Mesendoderm (in vitro differentiated cells): ENCODE measurements around the gene MORN1.
A peak's percentile ranks its signal among the peaks of the same experiment; 100 is the strongest.

Experiments
- DNase-seq: peaks from one replicate; pipeline ENCODE4 v3.0.0; 2013
- H2AK5ac ChIP-seq: 2 replicates; pipeline ENCODE4 v1.6.1; 2013; ENCODE audit warnings: low read length, inconsistent platforms
- H2BK120ac ChIP-seq: 2 replicates; pipeline ENCODE4 v1.6.1; 2013; ENCODE audit warnings: low read depth, mild to moderate bottlenecking, low read length, moderate library complexity, mixed read lengths
- H2BK15ac ChIP-seq: replicated peaks from 2 replicates; pipeline ENCODE4 v1.6.1; 2013; ENCODE audit warnings: low read depth, mild to moderate bottlenecking, moderate library complexity
- H2BK5ac ChIP-seq: 2 replicates; pipeline ENCODE4 v1.6.1; 2013; ENCODE audit warnings: low read length, inconsistent platforms
- H3K18ac ChIP-seq: 2 replicates; pipeline ENCODE4 v1.6.1; 2013; ENCODE audit warnings: mild to moderate bottlenecking, low read length, mixed read lengths
- H3K23ac ChIP-seq: one replicate; pipeline ENCODE4 v1.6.1; 2013; ENCODE audit warnings: low read length
- H3K27ac ChIP-seq: 2 replicates; pipeline ENCODE4 v1.5.1; 2013; ENCODE audit warnings: low read depth, mild to moderate bottlenecking, inconsistent platforms, low read length, moderate library complexity
- H3K27me3 ChIP-seq: 2 replicates; pipeline ENCODE4 v1.6.1; 2013; ENCODE audit warnings: low read length, control low read depth, mild to moderate bottlenecking, inconsistent platforms; ENCODE audit not compliant: insufficient read depth, poor library complexity
- H3K36me3 ChIP-seq: 2 replicates; pipeline ENCODE4 v1.6.1; 2013; ENCODE audit warnings: low read length, inconsistent platforms; ENCODE audit not compliant: control insufficient read depth, insufficient read depth
- H3K4ac ChIP-seq: one replicate; pipeline ENCODE4 v1.6.1; 2013; ENCODE audit warnings: low read depth, mild to moderate bottlenecking, low read length, moderate library complexity
- H3K4me1 ChIP-seq: 2 replicates; pipeline ENCODE4 v1.6.1; 2013; ENCODE audit warnings: low read depth, low read length, inconsistent platforms; ENCODE audit not compliant: control insufficient read depth
- H3K4me2 ChIP-seq: 2 replicates; pipeline ENCODE4 v1.6.1; 2013; ENCODE audit warnings: low read length
- H3K4me3 ChIP-seq: 2 replicates; pipeline ENCODE4 v1.5.1; 2013; ENCODE audit warnings: mild to moderate bottlenecking, low read length
- H3K56ac ChIP-seq: one replicate; pipeline ENCODE4 v1.6.1; 2013; ENCODE audit warnings: low read length
- H3K79me1 ChIP-seq: 2 replicates; pipeline ENCODE4 v1.6.1; 2013; ENCODE audit warnings: low read length, inconsistent platforms
- H3K79me2 ChIP-seq: 2 replicates; pipeline ENCODE4 v1.6.1; 2013; ENCODE audit warnings: mild to moderate bottlenecking, low read length; ENCODE audit not compliant: control insufficient read depth, insufficient read depth
- H3K9ac ChIP-seq: 2 replicates; pipeline ENCODE4 v1.6.1; 2013; ENCODE audit warnings: low read length, inconsistent platforms
- H4K5ac ChIP-seq: one replicate; pipeline ENCODE4 v1.6.1; 2013; ENCODE audit warnings: low read length
- H4K8ac ChIP-seq: one replicate; pipeline ENCODE4 v1.6.1; 2013; ENCODE audit warnings: low read depth, mild to moderate bottlenecking, control low read depth, low read length, moderate library complexity
- WGBS: extraction: QIAGEN DNeasy Blood & Tissue Kit; methylation state at CpG from one replicate; pipeline ENCODE4 v1.1.7; 2013; ENCODE audit warnings: low lambda C conversion rate, missing lambda C conversion rate; ENCODE audit not compliant: insufficient coverage; ENCODE audit errors: extremely low coverage; 5-methylcytosine and 5-hydroxymethylcytosine counted together

The MORN1 gene

DNA sequence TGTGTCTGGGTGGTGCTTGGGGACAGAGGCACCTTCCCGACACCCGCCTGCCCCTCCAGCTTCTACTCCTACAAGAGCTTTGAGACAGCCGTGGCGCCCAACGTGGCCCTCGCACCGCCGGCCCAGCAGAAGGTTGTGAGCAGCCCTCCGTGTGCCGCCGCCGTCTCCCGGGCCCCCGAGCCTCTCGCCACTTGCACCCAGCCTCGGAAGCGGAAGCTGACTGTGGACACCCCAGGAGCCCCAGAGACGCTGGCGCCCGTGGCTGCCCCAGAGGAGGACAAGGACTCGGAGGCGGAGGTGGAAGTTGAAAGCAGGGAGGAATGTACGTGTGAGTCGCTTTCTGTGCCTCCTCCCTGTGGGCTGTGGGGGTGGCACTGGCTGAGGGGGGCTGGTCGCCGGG, 87.6 kb downstream of the MORN1 start:
- no CpG with 5 or more reads among the region's 26 CpGs for WGBS
- H2AK5ac ChIP-seq, result no peak overlapping the region

DNA sequence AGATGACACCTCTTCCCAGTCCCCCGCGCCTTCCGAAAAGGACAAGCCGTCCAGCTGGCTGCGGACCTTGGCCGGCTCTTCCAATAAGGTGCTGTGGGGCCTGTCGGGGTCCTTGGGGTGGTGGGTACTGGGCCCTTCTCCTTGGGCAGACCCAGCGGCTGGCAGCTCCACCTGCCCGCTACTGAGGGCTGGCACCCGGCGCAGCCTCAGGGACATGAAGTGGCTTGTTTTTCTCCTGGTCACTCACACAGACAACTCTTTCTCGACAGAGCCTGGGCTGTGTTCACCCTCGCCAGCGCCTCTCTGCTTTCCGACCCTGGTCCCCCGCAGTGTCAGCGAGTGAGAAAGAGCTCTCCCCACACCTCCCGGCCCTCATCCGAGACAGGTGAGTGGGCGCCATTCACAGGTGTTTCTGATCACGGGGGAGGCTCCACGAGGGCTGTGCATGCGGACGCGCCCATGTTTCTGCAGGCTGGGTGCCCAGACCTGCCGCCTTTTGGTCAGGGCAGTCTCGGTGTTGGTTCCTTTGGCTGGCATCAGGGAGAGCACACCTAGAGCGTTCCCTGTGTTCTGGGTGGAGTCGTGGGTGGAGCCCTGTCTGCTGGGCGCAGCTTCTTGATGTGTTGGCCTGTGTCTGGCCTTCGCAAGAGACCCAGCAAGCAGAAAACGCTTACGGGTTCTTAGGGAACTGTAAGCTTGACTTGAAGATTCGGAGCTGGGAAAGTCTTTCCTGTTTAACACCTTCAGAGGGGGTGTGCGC, 88.2 kb downstream of the MORN1 start:
- no peak overlapping the region for H3K4me2 ChIP-seq
- H2BK5ac ChIP-seq, result no peak overlapping the region
- no peak overlapping the region for H2BK120ac ChIP-seq
- no CpG with 5 or more reads among the region's 35 CpGs for WGBS
- H3K27ac ChIP-seq, result no peak overlapping the region
- H2BK15ac ChIP-seq, result no peak overlapping the region
- H4K5ac ChIP-seq, result no peak overlapping the region
- H2AK5ac ChIP-seq, result no peak overlapping the region
- peaks cover 7% of the 10 kb centered on the region for H3K4me1 ChIP-seq
- H3K56ac ChIP-seq, result no peak overlapping the region
- H3K23ac ChIP-seq, result no peak overlapping the region
- no peak for DNase-seq
- H3K79me1 ChIP-seq, result peaks cover 20% of the 10 kb centered on the region
- peaks cover 44% of the 10 kb centered on the region for H3K79me2 ChIP-seq
- no peak overlapping the region for H3K4ac ChIP-seq
- no peak overlapping the region for H3K9ac ChIP-seq
- H3K36me3 ChIP-seq, result peaks cover 11% of the 10 kb centered on the region
- H3K18ac ChIP-seq, result no peak overlapping the region
- no peak overlapping the region for H3K4me3 ChIP-seq
- H3K27me3 ChIP-seq, result no peaks in the 10 kb centered on the region
- no peak overlapping the region for H4K8ac ChIP-seq

More for the DNA sequence above, 87.6 kb downstream of the MORN1 start:
- Histone ChIP-seq H2BK15ac (no peak overlapping the region), H2BK5ac (no peak overlapping the region), H3K79me1 (peaks cover 18% of the 10 kb centered on the region), H3K4ac (no peak overlapping the region), H3K36me3 (peaks cover 11% of the 10 kb centered on the region), H4K8ac (no peak overlapping the region), H3K18ac (no peak overlapping the region), H3K9ac (no peak overlapping the region), H3K4me1 (peaks cover 7% of the 10 kb centered on the region), H3K4me3 (no peak overlapping the region), H3K56ac (no peak overlapping the region), H3K27ac (no peak overlapping the region), H4K5ac (no peak overlapping the region), H3K4me2 (no peak overlapping the region), H3K23ac (no peak overlapping the region), H2BK120ac (no peak overlapping the region), H3K79me2 (peaks cover 38% of the 10 kb centered on the region), H3K27me3 (no peaks in the 10 kb centered on the region)
- no peak for DNase-seq

DNA sequence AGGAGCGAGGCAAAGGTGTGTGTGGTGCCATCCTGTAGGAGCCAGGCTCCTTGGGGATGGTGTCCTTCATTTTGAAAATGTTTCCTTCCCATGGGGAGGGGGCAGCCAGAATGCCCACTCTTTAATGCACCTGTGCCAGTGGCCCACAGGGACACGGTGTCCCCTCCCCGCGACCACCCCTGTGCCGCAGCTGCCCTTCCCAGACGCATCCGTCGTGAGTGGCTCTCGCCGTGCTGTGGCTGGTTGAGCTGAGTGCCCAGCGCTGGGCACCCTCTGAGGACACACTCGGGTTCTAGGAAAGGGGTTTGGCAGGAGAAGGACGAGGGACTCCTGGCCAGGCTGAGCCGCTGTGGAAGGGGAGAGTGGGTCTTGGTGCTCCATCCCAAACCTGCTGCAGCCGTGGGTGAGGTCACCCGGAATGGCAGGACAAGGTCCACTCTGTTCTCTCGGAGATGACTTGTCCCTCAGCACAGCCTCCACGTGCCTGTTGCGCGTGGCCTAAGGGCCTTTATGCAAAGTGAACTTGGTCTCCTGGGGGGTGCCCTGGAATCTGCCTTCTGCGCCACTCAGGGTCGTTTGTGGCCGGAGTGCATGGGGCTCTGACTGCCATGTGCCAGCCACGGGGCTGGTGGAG, 88.9 kb downstream of the MORN1 start:
- H2BK15ac ChIP-seq, result no peak overlapping the region
- H2BK120ac ChIP-seq, result no peak overlapping the region
- H3K4me1 ChIP-seq, result peaks cover 7% of the 10 kb centered on the region
- no peak overlapping the region for H4K8ac ChIP-seq
- no peak overlapping the region for H3K56ac ChIP-seq
- no peaks in the 10 kb centered on the region for H3K27me3 ChIP-seq
- no peak overlapping the region for H4K5ac ChIP-seq
- no peak overlapping the region for H3K9ac ChIP-seq
- H3K18ac ChIP-seq, result no peak overlapping the region
- no peak overlapping the region for H3K23ac ChIP-seq
- WGBS, result no CpG with 5 or more reads among the region's 24 CpGs
- H2BK5ac ChIP-seq, result no peak overlapping the region
- no peak overlapping the region for H3K27ac ChIP-seq
- peaks cover 7% of the 10 kb centered on the region for H3K36me3 ChIP-seq
- no peak overlapping the region for H2AK5ac ChIP-seq
- no peak overlapping the region for H3K4ac ChIP-seq
- H3K4me2 ChIP-seq, result no peak overlapping the region
- peaks cover 52% of the 10 kb centered on the region for H3K79me2 ChIP-seq
- DNase-seq, result no peak
- H3K79me1 ChIP-seq, result peaks cover 24% of the 10 kb centered on the region
- H3K4me3 ChIP-seq, result no peak overlapping the region

DNA sequence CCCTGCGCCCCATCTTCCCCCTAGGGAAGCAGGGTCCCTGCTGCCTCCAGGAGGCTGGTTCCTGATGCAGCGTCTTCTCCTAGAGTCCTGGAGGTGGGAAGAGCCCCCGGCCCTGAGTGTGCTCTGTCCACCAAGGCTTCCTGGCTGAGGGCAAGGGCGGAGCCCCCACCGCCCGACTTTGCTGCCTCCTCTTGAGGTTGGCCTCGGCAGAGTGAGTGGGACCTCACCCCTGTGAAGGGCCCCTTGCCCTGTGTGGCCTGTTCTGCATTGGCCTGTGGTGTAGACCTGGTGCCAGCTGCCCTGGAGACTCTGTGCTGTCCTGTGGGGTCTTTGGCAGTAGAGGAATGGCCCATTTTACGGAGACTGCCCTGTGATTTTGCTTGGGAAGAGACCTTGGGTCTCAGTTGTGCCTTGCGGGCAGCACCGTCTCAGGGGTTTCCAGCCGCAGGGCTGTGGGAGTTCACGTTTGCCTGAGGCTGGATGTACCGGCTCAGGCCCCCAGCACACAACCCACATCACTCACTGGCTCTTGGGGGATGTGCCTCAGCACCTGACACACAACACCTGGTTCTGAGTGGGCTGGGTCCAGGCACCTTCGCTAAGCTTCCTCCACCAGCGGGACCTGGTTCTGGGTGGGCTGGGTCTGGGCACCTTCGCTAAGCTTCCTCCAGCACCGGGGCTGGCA, 89.6 kb downstream of the MORN1 start:
- Histone ChIP-seq H3K4me3 (no peak overlapping the region), H3K79me2 (peaks cover 58% of the 10 kb centered on the region), H3K56ac (no peak overlapping the region), H4K5ac (no peak overlapping the region), H3K9ac (no peak overlapping the region), H3K18ac (no peak overlapping the region), H2AK5ac (no peak overlapping the region), H3K79me1 (peaks cover 29% of the 10 kb centered on the region), H2BK5ac (no peak overlapping the region), H4K8ac (no peak overlapping the region), H3K4me1 (peaks cover 7% of the 10 kb centered on the region), H2BK120ac (no peak overlapping the region), H3K4ac (no peak overlapping the region), H3K4me2 (no peak overlapping the region), H3K36me3 (peaks cover 4% of the 10 kb centered on the region), H2BK15ac (no peak overlapping the region), H3K27me3 (no peaks in the 10 kb centered on the region), H3K23ac (no peak overlapping the region), H3K27ac (no peak overlapping the region)
- DNase-seq, result no peak
- no CpG with 5 or more reads among the region's 17 CpGs for WGBS

DNA sequence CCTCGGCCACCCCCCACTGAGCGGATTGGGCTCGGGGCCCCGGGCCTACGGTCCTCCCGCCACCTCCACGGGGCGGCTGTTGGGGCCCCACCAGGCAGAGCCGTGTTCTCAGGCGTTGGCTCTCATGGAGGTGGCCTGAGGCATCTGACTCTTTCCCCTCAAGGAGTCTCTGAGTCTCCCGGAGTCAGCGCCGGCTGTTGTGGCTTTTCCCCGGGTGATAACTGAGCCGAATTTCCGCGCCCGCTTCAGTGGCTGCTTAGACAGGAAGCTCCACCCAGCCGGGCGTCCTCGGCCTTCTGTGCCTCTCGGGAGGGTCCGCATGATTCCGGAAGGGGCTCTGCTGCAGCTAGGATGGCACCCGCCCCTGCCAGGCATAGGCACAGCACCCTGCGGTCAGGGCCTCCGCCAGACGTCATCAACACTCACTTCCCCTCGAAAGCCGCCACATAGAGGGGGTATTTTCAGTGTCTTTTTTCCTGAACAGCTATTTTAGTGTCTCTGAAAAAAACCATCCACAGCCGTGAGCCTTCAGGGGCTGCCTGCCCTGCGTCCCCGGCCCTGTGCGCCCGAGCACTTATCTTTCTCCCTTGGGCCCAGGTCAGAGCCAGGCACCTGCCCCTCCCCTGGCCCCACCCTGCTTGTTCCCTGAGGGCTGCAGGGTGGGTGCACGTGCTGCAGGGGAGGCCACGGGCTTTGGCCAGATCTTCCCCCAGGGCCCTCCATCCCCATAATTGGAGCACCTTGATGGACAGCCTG, 90.3 kb downstream of the MORN1 start:
- Histone ChIP-seq H3K4ac (no peak overlapping the region), H3K79me2 (peaks cover 66% of the 10 kb centered on the region), H3K23ac (no peak overlapping the region), H2BK15ac (no peak overlapping the region), H3K4me3 (no peak overlapping the region), H3K9ac (no peak overlapping the region), H3K4me1 (peaks cover 7% of the 10 kb centered on the region), H3K56ac (peak overlapping the region; percentile 34), H3K18ac (no peak overlapping the region), H2AK5ac (no peak overlapping the region), H3K79me1 (peaks cover 34% of the 10 kb centered on the region), H3K27ac (no peak overlapping the region), H2BK120ac (no peak overlapping the region), H4K5ac (no peak overlapping the region), H4K8ac (no peak overlapping the region), H3K36me3 (peaks cover 4% of the 10 kb centered on the region), H3K4me2 (no peak overlapping the region), H2BK5ac (no peak overlapping the region), H3K27me3 (no peaks in the 10 kb centered on the region)
- no peak for DNase-seq
- no CpG with 5 or more reads among the region's 37 CpGs for WGBS
